Stimulated activated CD4-positive, alpha-beta T cell treated with anti-CD3 and anti-CD28 coated beads, Interleukin-15, amount 100 ng/mL, for 1 hour (primary cell): ENCODE data around the gene CAVIN4.

ENCODE experiments used
- DNase-seq, 2 donors: peaks; one replicate each; pipeline ENCODE4 v3.0.0-alpha.2; 2020; ENCODE audit warnings: low read depth in 1 of 2, low spot score in 1 of 2

Gene CAVIN4

GRCh38 chr9:100589582-100589981, 11.7 kb downstream of the CAVIN4 start:
- DNase-seq, result no peak

DNA sequence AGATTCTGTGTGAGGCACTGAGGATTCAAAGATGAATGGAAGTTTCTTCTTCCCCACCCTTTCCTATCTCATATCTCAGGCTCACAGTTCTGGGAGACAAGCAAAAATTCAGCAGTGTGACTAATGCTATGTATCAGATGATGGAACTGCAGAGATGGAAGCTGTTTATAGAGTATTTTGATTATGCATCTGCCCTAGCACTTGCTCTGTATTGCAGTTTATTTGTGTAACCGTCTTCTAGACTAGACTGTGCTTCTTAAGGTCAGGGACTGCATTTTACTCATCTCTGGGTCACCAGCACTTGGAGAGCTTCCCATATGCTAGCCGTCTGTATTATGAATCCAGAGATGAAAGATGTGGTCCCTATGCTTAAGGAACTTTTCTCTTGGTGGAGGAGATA, 12.6 kb downstream of the CAVIN4 start:
- no peak for DNase-seq

DNA sequence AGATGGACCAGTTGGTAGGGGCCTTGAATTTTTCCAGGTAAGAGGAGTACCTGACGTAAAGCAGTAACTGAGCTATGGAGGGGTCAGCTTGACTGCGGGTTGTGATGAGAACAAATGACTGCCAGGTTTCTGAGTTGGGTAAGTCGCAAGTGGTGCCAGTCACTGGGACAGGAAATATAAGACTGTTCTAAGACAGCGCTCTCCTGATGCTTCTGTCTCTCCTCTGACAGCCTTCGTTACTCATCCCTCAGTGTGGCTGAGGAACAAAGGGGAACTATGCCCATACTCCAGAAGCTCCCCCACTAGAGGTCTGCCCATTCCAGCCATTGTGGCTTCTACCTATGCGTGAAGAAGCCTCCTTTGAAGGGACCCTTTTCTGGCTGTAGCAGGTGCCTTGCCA, 13.3 kb downstream of the CAVIN4 start:
- no peak for DNase-seq

DNA sequence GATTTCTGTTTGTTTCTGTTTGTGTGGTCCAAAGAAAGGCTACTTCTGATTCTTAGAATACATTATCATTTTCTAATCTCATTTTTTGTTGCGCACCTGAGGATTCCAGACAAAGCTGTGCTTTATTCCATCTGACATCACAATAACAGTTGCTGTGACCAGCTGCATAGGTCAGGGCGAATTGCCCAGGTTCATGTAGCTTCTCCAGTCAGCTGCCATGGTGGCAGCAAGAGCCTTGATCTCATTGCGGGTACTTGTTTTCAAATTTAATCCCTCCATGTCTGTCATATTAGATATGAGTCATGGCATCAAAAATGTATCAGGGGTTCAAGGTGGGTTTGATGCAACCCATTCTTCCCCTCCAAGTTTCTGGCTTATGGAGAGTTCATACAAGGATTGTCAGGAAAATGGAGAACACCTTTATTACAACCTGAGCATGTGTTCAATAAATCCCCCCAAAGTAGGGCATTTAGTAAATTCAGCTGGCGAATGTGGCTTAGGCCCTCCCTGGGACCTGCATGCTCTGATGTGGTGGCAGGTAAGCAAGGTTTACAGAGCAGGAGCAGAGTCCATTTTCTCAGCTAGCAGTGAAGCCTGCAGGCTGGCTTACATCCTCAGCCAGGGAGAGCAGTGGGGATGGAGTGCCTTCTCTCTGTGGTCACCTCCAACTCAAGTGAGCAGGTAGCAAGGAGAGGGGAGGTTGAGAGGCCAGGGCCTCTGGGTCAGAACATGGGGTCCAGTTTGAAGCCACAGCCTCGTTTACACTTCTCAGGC, 13.9 kb downstream of the CAVIN4 start:
- no peak for DNase-seq

DNA sequence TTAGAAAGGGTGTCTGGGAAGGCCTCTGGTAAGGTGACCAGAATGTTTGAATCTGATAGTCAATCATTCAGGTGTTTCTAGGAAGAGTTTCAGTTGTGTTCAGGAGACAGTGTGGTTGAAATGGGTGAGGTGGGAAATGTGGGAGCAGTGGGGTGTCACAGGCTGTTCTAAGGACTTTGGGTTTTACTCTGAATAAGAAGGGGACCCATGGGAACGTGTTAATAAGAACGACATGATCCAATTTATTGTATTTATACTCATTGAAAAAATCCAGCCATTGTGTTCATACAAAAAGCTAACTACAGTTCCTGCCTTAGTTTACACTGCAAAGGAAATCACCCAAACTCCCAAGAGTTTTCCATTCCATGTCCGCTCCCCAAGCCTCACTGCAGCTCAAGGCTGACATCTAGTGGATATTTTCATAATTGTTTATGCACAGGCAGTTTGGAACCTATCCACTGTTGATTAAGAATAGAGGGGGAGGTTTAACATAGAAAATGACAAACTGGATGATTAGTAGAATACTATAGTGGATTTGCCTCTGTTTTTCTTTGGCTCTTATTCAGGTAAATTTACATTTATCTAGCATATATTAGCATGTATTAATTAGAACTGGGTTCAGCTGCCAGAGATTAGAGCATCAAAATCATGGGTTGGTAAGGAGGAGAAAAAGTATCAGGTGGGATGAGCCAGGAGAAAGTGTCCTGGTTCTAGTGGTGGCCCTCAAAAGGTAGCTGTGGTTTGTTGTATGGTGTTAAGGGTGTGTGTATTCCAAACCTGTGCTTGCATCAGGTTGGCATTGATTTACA, 17.7 kb downstream of the CAVIN4 start:
- DNase-seq, result no peak

DNA sequence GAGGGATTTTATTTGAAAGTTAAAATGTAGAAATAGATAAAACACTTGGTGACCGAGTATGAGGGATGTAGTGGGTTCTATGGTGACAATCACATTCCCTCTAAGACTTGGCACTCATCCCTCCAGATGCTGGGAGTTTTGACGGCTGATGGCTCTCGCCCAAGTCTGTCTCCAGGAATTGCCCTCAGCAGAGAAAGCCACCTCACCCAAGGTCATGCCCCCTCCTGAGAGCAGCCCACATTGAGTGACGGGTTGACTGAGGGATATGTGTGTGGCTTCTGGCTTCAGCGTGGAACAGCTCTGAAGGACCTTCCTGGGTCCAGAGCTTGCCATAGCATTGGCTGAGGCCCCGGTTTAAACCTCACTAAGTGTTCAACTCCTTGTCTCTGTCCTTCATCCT, 19.4 kb downstream of the CAVIN4 start:
- no peak for DNase-seq

DNA sequence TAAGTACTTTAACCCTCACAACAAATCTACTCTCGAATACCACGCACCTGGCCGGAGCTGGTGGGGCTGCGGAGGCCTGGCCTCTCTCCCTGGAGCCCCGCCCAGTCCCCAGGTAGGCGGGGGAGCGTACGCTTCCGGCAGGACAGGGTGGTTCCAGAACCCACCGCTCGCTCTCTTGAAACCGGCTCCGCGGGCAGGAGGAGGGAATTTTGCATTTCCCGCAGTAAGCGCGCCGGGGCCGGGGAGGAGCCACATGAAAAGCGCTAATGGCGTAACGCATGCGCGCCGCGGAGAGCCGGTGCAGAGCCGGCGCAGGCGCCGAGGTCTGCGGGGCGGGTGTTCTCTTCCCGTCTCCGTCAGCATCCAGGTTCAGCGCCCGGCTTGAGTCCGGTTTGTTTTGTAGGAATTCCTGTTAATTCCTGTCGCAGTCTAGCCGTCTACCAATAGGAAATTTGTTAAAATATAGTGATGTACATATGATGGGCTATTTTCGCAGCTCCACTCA, 20.8 kb downstream of the CAVIN4 start:
- peak; percentile 53 to 73 for DNase-seq

DNA sequence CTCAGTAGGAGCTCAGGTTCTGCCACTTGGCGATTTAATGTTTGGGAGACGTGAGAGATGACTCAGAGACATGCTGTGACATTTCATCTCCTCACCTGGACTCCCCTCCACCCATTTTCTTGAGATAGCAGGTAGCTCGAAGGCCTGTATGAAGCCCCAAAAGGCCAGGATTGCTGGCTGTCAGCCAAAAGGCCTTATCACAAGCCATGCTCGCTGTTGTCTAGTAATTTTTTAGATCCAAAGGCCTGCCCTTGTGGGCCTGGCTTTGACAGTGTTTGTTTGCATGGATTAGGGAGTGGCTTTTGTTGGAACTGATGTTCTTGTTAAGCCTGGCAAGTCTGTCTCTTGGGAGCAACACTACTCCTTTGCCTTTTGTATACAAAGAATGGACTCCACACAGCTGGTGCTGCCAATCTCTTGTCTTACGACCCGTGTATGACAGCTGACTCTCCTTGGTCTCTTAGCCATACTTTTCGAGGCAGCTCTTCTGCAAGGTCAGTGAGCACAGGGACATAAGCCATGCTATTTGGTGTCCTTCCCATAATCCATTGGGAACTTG, 22.7 kb downstream of the CAVIN4 start:
- DNase-seq, result no peak

- DNase-seq, result no peak
These were observed 23.3 kb downstream of the CAVIN4 start for GRCh38 chr9:100601216-100601615.

DNA sequence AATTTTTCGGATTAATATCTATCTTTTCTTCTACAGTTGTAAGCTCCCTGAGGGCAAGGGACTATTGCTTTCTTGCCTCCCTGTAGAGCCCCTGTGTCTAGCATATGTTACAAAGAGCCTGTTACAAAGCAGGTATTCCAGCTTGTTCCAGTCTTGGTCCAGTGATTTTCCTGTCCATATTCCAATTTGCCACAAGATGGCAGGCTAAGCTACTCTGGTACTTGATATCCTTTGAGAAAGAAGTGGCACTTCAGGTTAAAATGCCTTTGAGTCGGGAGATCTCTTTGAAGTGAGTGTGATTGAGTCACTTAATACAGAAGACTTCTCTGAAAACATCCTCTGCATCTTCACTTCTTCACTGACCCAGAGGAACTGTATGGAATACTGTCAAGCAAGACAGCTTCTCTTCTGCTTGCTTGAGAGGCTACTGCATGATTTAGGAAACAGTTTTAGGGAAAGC, 24.5 kb downstream of the CAVIN4 start:
- DNase-seq, result no peak

- no peak for DNase-seq
These were observed 27.5 kb downstream of the CAVIN4 start for GRCh38 chr9:100605405-100605804.

DNA sequence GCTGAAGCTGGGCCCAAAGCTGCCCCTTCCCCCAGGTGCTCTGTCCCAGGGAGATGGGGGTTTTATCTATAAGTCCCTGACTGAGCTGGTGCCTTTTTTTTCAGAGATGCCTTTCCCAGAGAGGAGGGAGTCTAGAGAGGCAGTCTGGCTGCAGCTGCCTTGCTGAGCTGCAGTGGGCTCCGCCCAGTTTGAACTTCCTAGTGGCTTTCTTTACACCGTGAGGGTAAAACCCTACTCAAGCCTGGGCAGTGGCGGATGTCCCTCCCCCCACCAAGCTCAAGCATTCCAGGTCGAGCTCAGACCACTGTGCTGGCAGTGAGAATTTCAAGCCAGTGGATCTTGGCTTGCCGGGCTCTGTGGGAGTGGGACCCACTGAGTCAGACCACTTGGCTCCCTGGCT, 41.3 kb downstream of the CAVIN4 start:
- no peak for DNase-seq

GRCh38 chr9:100619665-100620064, 41.8 kb downstream of the CAVIN4 start:
- DNase-seq, result no peak

- no peak for DNase-seq
These were observed 46.1 kb downstream of the CAVIN4 start for GRCh38 chr9:100623969-100624368.

GRCh38 chr9:100626949-100627348, 49.1 kb downstream of the CAVIN4 start:
- no peak for DNase-seq

- DNase-seq, result no peak
These were observed 59.9 kb downstream of the CAVIN4 start for GRCh38 chr9:100637787-100638186.
